HEK293 (cell line): ENCODE data around the gene PCDH9.

Experiments used
- CTCF ChIA-PET: fragments of 350-600 bp; formaldehyde crosslinking; extraction: SDS; loops from one replicate; lab custom pipeline; 2021; ENCODE audit warnings: antibody characterized with exemption; lab: Yijun Ruan, JAX
- POLR2A ChIA-PET: fragments of 300-600 bp; formaldehyde crosslinking; extraction: SDS; loops from one replicate; lab custom pipeline; 2020; ENCODE audit warnings: antibody characterized with exemption, inconsistent platforms; lab: Yijun Ruan, JAX
- H3K27ac ChIP-seq: fragments of 200-500 bp; sonication (Bioruptor generic); 2 replicates; pipeline ENCODE4 v1.5.1; 2014; ENCODE audit warnings: low read depth, low read length, control low read depth, inconsistent platforms; ENCODE audit errors: extremely low read depth
- H3K36me3 ChIP-seq, 2 experiments: fragments of 200-500 bp in 1 of 2; sonication (Bioruptor generic) in 1 of 2; 1 replicate in 1 of 2; 2 replicates in 1 of 2; pipeline ENCODE4 v1.5.1; 2014 to 2017; ENCODE audit warnings: inconsistent platforms in 2 of 2, low read length in 2 of 2; ENCODE audit not compliant: control insufficient read depth in 2 of 2, insufficient read depth in 1 of 2
- H3K4me1 ChIP-seq: fragments of 200-500 bp; sonication (Bioruptor generic); 2 replicates; pipeline ENCODE4 v1.5.1; 2014; ENCODE audit warnings: mild to moderate bottlenecking, low read length, inconsistent platforms; ENCODE audit not compliant: control insufficient read depth, insufficient read depth
- H3K4me3 ChIP-seq: 2 replicates; pipeline ENCODE4 v1.5.1; 2011; ENCODE audit warnings: low read depth, mild to moderate bottlenecking, control low read depth, low read length, moderate library complexity
- H3K9me3 ChIP-seq: fragments of 200-500 bp; sonication (Bioruptor generic); 2 replicates; pipeline ENCODE4 v1.5.1; 2014; ENCODE audit warnings: low read depth, low read length, inconsistent platforms; ENCODE audit not compliant: control insufficient read depth, insufficient read depth
- EGR2 ChIP-seq: fragments of 450-650 bp; formaldehyde crosslinking; IDR thresholded peaks from 2 replicates; pipeline ENCODE4 v1.5.1; 2016; ENCODE audit warnings: low read depth, missing biosample characterization, missing genetic modification characterization
- ELK4 ChIP-seq: IDR thresholded peaks from 2 replicates; pipeline ENCODE4 v1.6.1; 2011; ENCODE audit warnings: mild to moderate bottlenecking, low read depth, low read length, borderline replicate concordance
- KLF10 ChIP-seq: fragments of 450-650 bp; IDR thresholded peaks from 2 replicates; pipeline ENCODE4 v1.5.1; 2018; ENCODE audit warnings: missing biosample characterization, mild to moderate bottlenecking, missing genetic modification characterization
- KLF7 ChIP-seq: fragments of 450-650 bp; formaldehyde crosslinking; IDR thresholded peaks from 2 replicates; pipeline ENCODE4 v1.5.1; 2016; ENCODE audit warnings: missing biosample characterization, missing genetic modification characterization, borderline replicate concordance
- PRDM10 ChIP-seq: fragments of 450-650 bp; formaldehyde crosslinking; IDR thresholded peaks from 2 replicates; pipeline ENCODE4 v1.5.1; 2016; ENCODE audit warnings: missing biosample characterization, missing genetic modification characterization
- SP7 ChIP-seq: fragments of 450-650 bp; formaldehyde crosslinking; IDR thresholded peaks from 2 replicates; pipeline ENCODE4 v1.5.1; 2016; ENCODE audit warnings: missing biosample characterization, missing genetic modification characterization
- YY1 ChIP-seq: fragments of 450-650 bp; formaldehyde crosslinking; IDR thresholded peaks from 2 replicates; pipeline ENCODE4 v1.5.1; 2018; ENCODE audit warnings: missing biosample characterization, missing genetic modification characterization
- YY2 ChIP-seq: fragments of 450-650 bp; formaldehyde crosslinking; IDR thresholded peaks from 2 replicates; pipeline ENCODE4 v1.5.1; 2016; ENCODE audit warnings: missing biosample characterization, missing genetic modification characterization
- ZFHX2 ChIP-seq: fragments of 450-650 bp; formaldehyde crosslinking; conservative IDR thresholded peaks from 2 replicates; pipeline ENCODE4 v1.5.1; 2016; ENCODE audit warnings: missing biosample characterization, missing genetic modification characterization
- ZIC2 ChIP-seq: fragments of 450-650 bp; formaldehyde crosslinking; IDR thresholded peaks from 2 replicates; pipeline ENCODE4 v1.5.1; 2016; ENCODE audit warnings: missing biosample characterization, missing genetic modification characterization
- ZNF10 ChIP-seq: fragments of 450-650 bp; formaldehyde crosslinking; IDR thresholded peaks from 2 replicates; pipeline ENCODE4 v1.5.1; 2017; ENCODE audit warnings: missing biosample characterization, missing genetic modification characterization
- ZNF324 ChIP-seq: fragments of 450-650 bp; formaldehyde crosslinking; IDR thresholded peaks from 2 replicates; pipeline ENCODE4 v1.5.1; 2016; ENCODE audit warnings: missing biosample characterization, missing genetic modification characterization
- ZNF548 ChIP-seq: fragments of 450-650 bp; formaldehyde crosslinking; IDR thresholded peaks from 2 replicates; pipeline ENCODE4 v1.5.1; 2016; ENCODE audit warnings: missing biosample characterization, missing genetic modification characterization
- ZNF555 ChIP-seq: fragments of 450-650 bp; formaldehyde crosslinking; conservative IDR thresholded peaks from 2 replicates; pipeline ENCODE4 v1.5.1; 2017; ENCODE audit warnings: missing biosample characterization, mild to moderate bottlenecking, missing genetic modification characterization, inconsistent platforms
- ZNF561 ChIP-seq: fragments of 450-650 bp; IDR thresholded peaks from 2 replicates; pipeline ENCODE4 v1.5.1; 2018; ENCODE audit warnings: missing biosample characterization, missing genetic modification characterization, borderline replicate concordance
- ZNF600 ChIP-seq: fragments of 450-650 bp; formaldehyde crosslinking; IDR thresholded peaks from 2 replicates; pipeline ENCODE4 v1.5.1; 2016; ENCODE audit warnings: missing biosample characterization, missing genetic modification characterization
- ZNF670 ChIP-seq: fragments of 450-650 bp; formaldehyde crosslinking; IDR thresholded peaks from 2 replicates; pipeline ENCODE4 v1.5.1; 2016; ENCODE audit warnings: missing biosample characterization, missing genetic modification characterization, low read depth
- ZNF704 ChIP-seq: fragments of 450-650 bp; formaldehyde crosslinking; IDR thresholded peaks from 2 replicates; pipeline ENCODE4 v1.5.1; 2016; ENCODE audit warnings: missing biosample characterization, missing genetic modification characterization
- ZNF776 ChIP-seq: fragments of 450-650 bp; formaldehyde crosslinking; IDR thresholded peaks from 2 replicates; pipeline ENCODE4 v1.5.0; 2017; ENCODE audit warnings: missing biosample characterization, missing genetic modification characterization, borderline replicate concordance
- ZNF843 ChIP-seq: fragments of 450-650 bp; formaldehyde crosslinking; IDR thresholded peaks from 2 replicates; pipeline ENCODE4 v1.5.1; 2016; ENCODE audit warnings: missing biosample characterization, missing genetic modification characterization
- ZSCAN16 ChIP-seq: fragments of 450-650 bp; formaldehyde crosslinking; IDR thresholded peaks from 2 replicates; pipeline ENCODE4 v1.5.1; 2016; ENCODE audit warnings: missing biosample characterization, missing genetic modification characterization
- TF ChIP-seq, protein P1 (sequence below): fragments of 450-650 bp; formaldehyde crosslinking; IDR thresholded peaks from 2 replicates; pipeline ENCODE4 v1.5.1; 2016; ENCODE audit warnings: missing biosample characterization, missing genetic modification characterization, borderline replicate concordance

Gene PCDH9

DNA sequence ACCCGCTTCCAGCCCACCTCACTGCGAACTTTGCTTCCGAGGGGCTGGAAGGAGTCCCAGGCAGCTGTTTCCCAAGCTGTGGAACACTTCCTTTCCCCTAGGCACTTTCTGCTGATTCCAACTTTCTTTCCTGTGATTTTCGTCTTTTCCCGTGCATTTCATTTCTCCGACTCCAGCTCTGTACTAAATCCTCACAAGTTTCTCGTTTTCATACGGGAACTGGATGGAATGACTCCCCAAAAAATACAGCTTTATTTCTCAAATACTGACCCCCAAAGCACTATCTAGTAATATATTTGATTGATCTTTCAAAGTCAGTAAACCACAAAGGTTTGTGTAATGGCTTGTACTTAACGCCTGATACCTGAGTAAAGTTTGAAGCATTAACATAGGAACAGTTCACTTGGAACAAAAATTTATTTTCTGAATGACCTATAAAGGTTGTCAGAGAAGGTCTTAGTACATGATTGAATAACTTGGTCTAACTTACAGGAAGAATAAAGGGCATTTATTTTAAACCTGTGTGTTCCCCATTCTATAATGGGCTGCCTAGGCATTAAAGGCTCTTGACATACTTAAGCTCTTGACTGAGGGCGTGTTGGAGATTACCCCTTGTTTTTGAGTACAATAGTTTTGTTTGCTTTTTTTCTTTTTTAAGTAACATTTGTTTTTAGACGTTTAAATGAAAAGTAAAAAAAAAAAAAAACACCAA is 1.3 kb upstream of the PCDH9 start (continued):
- TF ChIP-seq KLF7 (tag by site-specific recombination) (no peak), ZNF704 (tag by site-specific recombination) (no peak)
- TF ChIP-seq, all 188 proteins: peak for 5

DNA sequence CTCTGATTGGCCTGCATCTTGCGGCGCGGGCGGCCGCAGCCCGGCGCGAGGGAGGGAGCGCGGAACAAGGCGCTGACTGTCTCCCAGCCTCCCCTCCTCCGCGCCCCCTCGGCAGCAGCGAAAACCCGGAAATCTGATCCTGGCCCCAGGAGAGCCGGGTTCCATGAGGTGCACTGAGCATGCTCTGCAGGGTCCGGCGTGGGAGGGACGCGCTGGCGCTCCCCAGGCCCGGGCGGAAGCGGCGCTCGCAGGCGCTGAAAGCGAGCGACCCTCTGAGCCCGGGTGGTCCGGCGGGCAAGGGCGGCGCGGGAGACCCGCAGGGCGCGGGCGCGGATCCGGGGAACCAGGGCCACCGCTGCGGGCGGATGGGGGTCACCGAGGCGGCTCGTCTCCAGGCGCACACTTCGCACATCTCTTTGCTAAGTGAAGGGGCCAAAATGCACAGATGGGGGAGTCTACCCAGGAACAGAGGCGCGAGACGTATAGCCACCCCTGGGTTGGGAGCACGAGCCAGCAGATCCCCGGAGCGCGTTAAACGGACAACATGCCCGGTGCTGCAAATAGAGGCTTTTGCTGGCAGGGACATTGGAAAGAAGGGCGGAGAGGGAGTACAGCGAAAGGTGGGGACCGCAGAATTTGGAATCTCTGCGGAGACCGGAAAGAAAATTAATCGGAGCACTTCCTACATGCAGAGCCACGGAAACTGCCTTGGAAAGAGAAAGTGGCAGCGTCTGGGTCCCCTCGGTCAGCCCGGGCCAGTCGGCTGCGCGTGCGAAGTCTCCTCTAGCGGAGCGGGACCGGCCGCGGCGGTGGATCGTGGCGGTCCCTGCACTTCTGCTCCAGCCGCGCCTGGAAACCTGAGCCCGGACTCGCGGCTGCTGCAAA is 510 bp upstream of the PCDH9 start:
- POLR2A ChIA-PET, result no interaction called here
- peaks cover 0 to 13% of the 10 kb centered on the region in 2 experiments; a peak in 1 of 3 replicates for H3K36me3 ChIP-seq
- H3K4me1 ChIP-seq, result no peaks in the 10 kb centered on the region
- H3K27ac ChIP-seq, result peak overlapping the region; percentile 32; the same call in 1 of the 2 replicates
- H3K4me3 ChIP-seq, result peak overlapping the region; percentile 65
- CTCF ChIA-PET, result interaction anchor here (0.8 to 1.4 kb wide), 3 partner anchors 8 to 12 kb away, joined by 3 read pairs; no protein-coding TSS in a partner anchor
- no peaks in the 10 kb centered on the region for H3K9me3 ChIP-seq
- TF ChIP-seq YY1 (0 out of 2 replicates have a peak, but pooled peaks have one; percentile 30), EGR2 (tag by site-specific recombination) (peak; percentile 78), ZNF600 (tag by site-specific recombination) (0 out of 2 replicates have a peak, but pooled peaks have one; percentile 15), ELK4 (peak; percentile 53; the same call in 1 of the 2 replicates), ZNF843 (tag by site-specific recombination) (no peak), PRDM10 (peak; percentile 65), ZIC2 (peak; percentile 30; the same call in 1 of the 2 replicates), KLF10 (tag by site-specific recombination) (peak; percentile 79; the same call in 1 of the 2 replicates), ZNF776 (no peak), ZNF561 (peak; percentile 92), ZFHX2 (tag by site-specific recombination) (peak; percentile 77), ZNF548 (no peak), YY2 (tag by site-specific recombination) (no peak), ZNF10 (tag by site-specific recombination) (no peak), ZNF670 (tag by site-specific recombination) (no peak), ZSCAN16 (tag by site-specific recombination) (no peak), SP7 (tag by site-specific recombination) (peak; percentile 53; the same call in 1 of the 2 replicates), ZNF324 (tag by site-specific recombination) (no peak), ZNF555 (no peak)
- TF ChIP-seq, protein P1, sequence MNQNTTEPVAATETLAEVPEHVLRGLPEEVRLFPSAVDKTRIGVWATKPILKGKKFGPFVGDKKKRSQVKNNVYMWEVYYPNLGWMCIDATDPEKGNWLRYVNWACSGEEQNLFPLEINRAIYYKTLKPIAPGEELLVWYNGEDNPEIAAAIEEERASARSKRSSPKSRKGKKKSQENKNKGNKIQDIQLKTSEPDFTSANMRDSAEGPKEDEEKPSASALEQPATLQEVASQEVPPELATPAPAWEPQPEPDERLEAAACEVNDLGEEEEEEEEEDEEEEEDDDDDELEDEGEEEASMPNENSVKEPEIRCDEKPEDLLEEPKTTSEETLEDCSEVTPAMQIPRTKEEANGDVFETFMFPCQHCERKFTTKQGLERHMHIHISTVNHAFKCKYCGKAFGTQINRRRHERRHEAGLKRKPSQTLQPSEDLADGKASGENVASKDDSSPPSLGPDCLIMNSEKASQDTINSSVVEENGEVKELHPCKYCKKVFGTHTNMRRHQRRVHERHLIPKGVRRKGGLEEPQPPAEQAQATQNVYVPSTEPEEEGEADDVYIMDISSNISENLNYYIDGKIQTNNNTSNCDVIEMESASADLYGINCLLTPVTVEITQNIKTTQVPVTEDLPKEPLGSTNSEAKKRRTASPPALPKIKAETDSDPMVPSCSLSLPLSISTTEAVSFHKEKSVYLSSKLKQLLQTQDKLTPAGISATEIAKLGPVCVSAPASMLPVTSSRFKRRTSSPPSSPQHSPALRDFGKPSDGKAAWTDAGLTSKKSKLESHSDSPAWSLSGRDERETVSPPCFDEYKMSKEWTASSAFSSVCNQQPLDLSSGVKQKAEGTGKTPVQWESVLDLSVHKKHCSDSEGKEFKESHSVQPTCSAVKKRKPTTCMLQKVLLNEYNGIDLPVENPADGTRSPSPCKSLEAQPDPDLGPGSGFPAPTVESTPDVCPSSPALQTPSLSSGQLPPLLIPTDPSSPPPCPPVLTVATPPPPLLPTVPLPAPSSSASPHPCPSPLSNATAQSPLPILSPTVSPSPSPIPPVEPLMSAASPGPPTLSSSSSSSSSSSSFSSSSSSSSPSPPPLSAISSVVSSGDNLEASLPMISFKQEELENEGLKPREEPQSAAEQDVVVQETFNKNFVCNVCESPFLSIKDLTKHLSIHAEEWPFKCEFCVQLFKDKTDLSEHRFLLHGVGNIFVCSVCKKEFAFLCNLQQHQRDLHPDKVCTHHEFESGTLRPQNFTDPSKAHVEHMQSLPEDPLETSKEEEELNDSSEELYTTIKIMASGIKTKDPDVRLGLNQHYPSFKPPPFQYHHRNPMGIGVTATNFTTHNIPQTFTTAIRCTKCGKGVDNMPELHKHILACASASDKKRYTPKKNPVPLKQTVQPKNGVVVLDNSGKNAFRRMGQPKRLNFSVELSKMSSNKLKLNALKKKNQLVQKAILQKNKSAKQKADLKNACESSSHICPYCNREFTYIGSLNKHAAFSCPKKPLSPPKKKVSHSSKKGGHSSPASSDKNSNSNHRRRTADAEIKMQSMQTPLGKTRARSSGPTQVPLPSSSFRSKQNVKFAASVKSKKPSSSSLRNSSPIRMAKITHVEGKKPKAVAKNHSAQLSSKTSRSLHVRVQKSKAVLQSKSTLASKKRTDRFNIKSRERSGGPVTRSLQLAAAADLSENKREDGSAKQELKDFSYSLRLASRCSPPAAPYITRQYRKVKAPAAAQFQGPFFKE, result no peak
